GM12801 (cell line): ENCODE data around the gene DLGAP3.

Source experiments
- CTCF ChIP-seq: IDR thresholded peaks from one replicate; pipeline ENCODE4 v1.5.1; 2011; ENCODE audit warnings: control low read depth; ENCODE audit not compliant: insufficient read length; ENCODE audit errors: extremely low read depth

DLGAP3 gene

GRCh38 chr1:34929853-34930701 is 627 bp upstream of the DLGAP3 start:
- TF ChIP-seq CTCF = no peak

GRCh38 chr1:34928699-34929496 is 552 bp downstream of the DLGAP3 start:
- TF ChIP-seq CTCF = no peak

GRCh38 chr1:34928066-34928696 is 1.3 kb downstream of the DLGAP3 start:
- no peak for TF ChIP-seq CTCF

- TF ChIP-seq CTCF = no peak
These were observed 2.1 kb downstream of the DLGAP3 start for GRCh38 chr1:34927316-34927715.

- no peak for TF ChIP-seq CTCF
These were observed 2.6 kb downstream of the DLGAP3 start for GRCh38 chr1:34926894-34927293.

- no peak for TF ChIP-seq CTCF
These were observed 3.3 kb downstream of the DLGAP3 start for GRCh38 chr1:34926156-34926555.

GRCh38 chr1:34925730-34926129 is 3.7 kb downstream of the DLGAP3 start:
- no peak for TF ChIP-seq CTCF
